Keratinocyte (primary cell): ENCODE results near the gene ZNF385A. TPM values are rescaled to one million over a fixed set of nuclear protein-coding genes. Genes with fewer than 3 reads are reported as not detected.

Experiments
- DNase-seq: peaks from one replicate; pipeline ENCODE4 v3.0.0-alpha.2; 2011; ENCODE audit warnings: low read depth, missing footprints, low spot score
- FAIRE-seq: peaks from 2 replicates; lab custom pipeline; 2011; peaks lifted over from hg19 to GRCh38; lab: Jason Lieb, UNC
- H2AFZ ChIP-seq: 2 replicates; pipeline ENCODE4 v1.6.0; 2012; ENCODE audit warnings: low read length, control low read depth, inconsistent platforms; ENCODE audit not compliant: control insufficient read depth
- H3K27ac ChIP-seq: 2 replicates; pipeline ENCODE4 v1.5.1; 2011; ENCODE audit warnings: low read length; ENCODE audit not compliant: control insufficient read depth, insufficient read depth
- H3K27me3 ChIP-seq: 3 replicates; pipeline ENCODE4 v1.6.0; 2011; ENCODE audit warnings: low read length; ENCODE audit not compliant: control insufficient read depth, insufficient read depth; ENCODE audit errors: extremely low read depth
- H3K36me3 ChIP-seq, 2 experiments: 2 replicates in 1 of 2; 3 replicates in 1 of 2; pipeline ENCODE4 v1.5.1; 2011; ENCODE audit warnings: low read length in 2 of 2, mild to moderate bottlenecking in 1 of 2; ENCODE audit not compliant: control insufficient read depth in 2 of 2, insufficient read depth in 2 of 2; ENCODE audit errors: extremely low read depth in 1 of 2
- H3K4me1 ChIP-seq: 3 replicates; pipeline ENCODE4 v1.5.1; 2011; ENCODE audit warnings: low read length; ENCODE audit not compliant: control insufficient read depth, insufficient read depth; ENCODE audit errors: extremely low read depth
- H3K4me2 ChIP-seq: 3 replicates; pipeline ENCODE4 v1.6.0; 2011; ENCODE audit warnings: low read depth, low read length; ENCODE audit not compliant: control insufficient read depth, insufficient read depth; ENCODE audit errors: extremely low read depth
- H3K4me3 ChIP-seq, 3 experiments: fragments of 200-600 bp in 1 of 3; sonication (generic) in 1 of 3; 2 replicates in 2 of 3; 3 replicates in 1 of 3; pipeline ENCODE4 v1.5.1; 2011 to 2016; ENCODE audit warnings: low read length in 3 of 3, mild to moderate bottlenecking in 3 of 3, control low read depth in 2 of 3, inconsistent platforms in 1 of 3, low read depth in 1 of 3, mixed read lengths in 1 of 3, mixed run types in 1 of 3, moderate library complexity in 1 of 3; ENCODE audit not compliant: control insufficient read depth in 2 of 3, insufficient read depth in 2 of 3; ENCODE audit errors: extremely low read depth in 1 of 3
- H3K79me2 ChIP-seq: 2 replicates; pipeline ENCODE4 v1.6.0; 2012; ENCODE audit warnings: low read length; ENCODE audit not compliant: control insufficient read depth, insufficient read depth
- H3K9ac ChIP-seq: 3 replicates; pipeline ENCODE4 v1.6.0; 2011; ENCODE audit warnings: low read length; ENCODE audit not compliant: control insufficient read depth, insufficient read depth; ENCODE audit errors: extremely low read depth
- H3K9me1 ChIP-seq: 3 replicates; pipeline ENCODE4 v1.6.0; 2011; ENCODE audit warnings: low read length; ENCODE audit not compliant: control insufficient read depth, insufficient read depth; ENCODE audit errors: extremely low read depth
- H3K9me3 ChIP-seq: 2 replicates; pipeline ENCODE4 v1.5.1; 2012; ENCODE audit warnings: low read depth, low read length; ENCODE audit not compliant: control insufficient read depth
- H4K20me1 ChIP-seq: 3 replicates; pipeline ENCODE4 v1.6.0; 2011; ENCODE audit warnings: low read length; ENCODE audit not compliant: control insufficient read depth, insufficient read depth; ENCODE audit errors: extremely low read depth
- EZH2 ChIP-seq: IDR thresholded peaks from one replicate; pipeline ENCODE4 v1.6.1; 2012; ENCODE audit warnings: inconsistent platforms, mild to moderate bottlenecking, low read length, moderate library complexity
- dilution Hi-C: fragments of 300-500 bp; cut with MboI; formaldehyde crosslinking; loops from one replicate; pipeline ENCODE4 v1.7.0; 2020; ENCODE audit warnings: low sequenced_read_pairs; ENCODE audit not compliant: extremely low pct_ligation_motif_present
- polyA plus RNA-seq, 5 experiments: library from polyadenylated mRNA; depleted of rRNA in 3 of 5; stranded (reverse) in 3 of 5; stranded (forward) in 1 of 5; unstranded in 1 of 5; fragments of >200 nt; gene quantifications; 1 replicate in 1 of 5; 2 replicates in 3 of 5; 3 replicates in 1 of 5; pipeline versions ENCODE4 v1.2.1 to v1.2.3, GENCODE V29; 2011 to 2012; ENCODE audit warnings: missing spikeins in 2 of 5, low read depth in 1 of 5, low replicate concordance in 1 of 5
- TF ChIP-seq, protein P1 (sequence below), 3 experiments: IDR thresholded peaks in 1 of 3; conservative IDR thresholded peaks in 1 of 3; optimal IDR thresholded peaks in 1 of 3; 2 replicates in 2 of 3; 3 replicates in 1 of 3; pipeline versions ENCODE3 to v1.5.1; 2011; ENCODE audit warnings: low read length in 3 of 3, mild to moderate bottlenecking in 3 of 3, moderate library complexity in 2 of 3, control low read depth in 1 of 3, inconsistent platforms in 1 of 3; ENCODE audit not compliant: insufficient read depth in 2 of 3; ENCODE audit errors: extremely low read depth in 1 of 3

The ZNF385A gene
- polyA plus RNA-seq, 1 donor (not counting 4 experiments of a cell fraction or from before 2014, with no cell fraction given), result 11.4 TPM

DNA sequence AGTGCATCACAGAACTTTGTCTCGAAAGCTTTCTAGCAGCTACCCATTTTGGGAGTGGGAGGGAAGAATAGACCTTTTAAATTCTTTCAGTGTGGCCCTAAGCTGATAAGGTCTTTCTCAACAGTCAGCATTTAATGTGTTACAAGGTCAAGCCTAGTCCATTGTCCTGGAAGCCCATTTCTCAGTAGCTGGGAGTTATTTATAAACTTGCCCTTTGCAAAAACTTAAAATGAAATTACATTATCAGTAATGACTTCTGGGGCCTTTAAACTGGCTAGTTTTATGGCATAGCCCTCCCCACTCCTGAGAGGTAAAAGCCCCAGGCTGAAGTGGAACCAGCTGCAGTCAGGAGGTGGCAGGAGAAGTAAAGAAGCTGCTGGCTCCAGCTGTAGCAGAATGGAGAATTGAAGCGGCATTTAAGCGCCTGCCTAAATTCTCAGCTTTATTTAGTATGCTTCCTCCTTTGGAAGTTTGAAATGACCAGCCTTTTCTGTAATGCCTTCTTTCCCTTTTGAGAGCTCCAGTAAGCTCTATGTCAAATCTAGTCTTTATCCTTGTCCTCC lies 47.2 kb downstream of the ZNF385A start:
- Histone ChIP-seq H3K27me3 (no peaks in the 10 kb centered on the region), H3K79me2 (peaks cover 24% of the 10 kb centered on the region), H3K4me2 (no peak overlapping the region), H3K9me3 (no peaks in the 10 kb centered on the region), H3K4me1 (no peaks in the 10 kb centered on the region), H3K36me3 (peaks cover 8 to 31% of the 10 kb centered on the region in 2 experiments), H3K27ac (no peak overlapping the region), H4K20me1 (peaks cover 4% of the 10 kb centered on the region), H2AFZ (no peak overlapping the region), H3K9me1 (no peaks in the 10 kb centered on the region), H3K4me3 (no peak overlapping the region), H3K9ac (no peak overlapping the region)
- TF ChIP-seq EZH2, result no peak
- TF ChIP-seq, protein P1, sequence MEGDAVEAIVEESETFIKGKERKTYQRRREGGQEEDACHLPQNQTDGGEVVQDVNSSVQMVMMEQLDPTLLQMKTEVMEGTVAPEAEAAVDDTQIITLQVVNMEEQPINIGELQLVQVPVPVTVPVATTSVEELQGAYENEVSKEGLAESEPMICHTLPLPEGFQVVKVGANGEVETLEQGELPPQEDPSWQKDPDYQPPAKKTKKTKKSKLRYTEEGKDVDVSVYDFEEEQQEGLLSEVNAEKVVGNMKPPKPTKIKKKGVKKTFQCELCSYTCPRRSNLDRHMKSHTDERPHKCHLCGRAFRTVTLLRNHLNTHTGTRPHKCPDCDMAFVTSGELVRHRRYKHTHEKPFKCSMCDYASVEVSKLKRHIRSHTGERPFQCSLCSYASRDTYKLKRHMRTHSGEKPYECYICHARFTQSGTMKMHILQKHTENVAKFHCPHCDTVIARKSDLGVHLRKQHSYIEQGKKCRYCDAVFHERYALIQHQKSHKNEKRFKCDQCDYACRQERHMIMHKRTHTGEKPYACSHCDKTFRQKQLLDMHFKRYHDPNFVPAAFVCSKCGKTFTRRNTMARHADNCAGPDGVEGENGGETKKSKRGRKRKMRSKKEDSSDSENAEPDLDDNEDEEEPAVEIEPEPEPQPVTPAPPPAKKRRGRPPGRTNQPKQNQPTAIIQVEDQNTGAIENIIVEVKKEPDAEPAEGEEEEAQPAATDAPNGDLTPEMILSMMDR (optimal IDR thresholded peaks at IDR 0.05 in 1 of 3, IDR thresholded peaks at IDR 0.05 in 1 of 3, conservative IDR thresholded peaks at IDR 0.05 in 1 of 3; ENCODE audit: extremely low read depth in 1 of 3, insufficient read depth in 2 of 3, low read length in 3 of 3), result no peak
- dilution Hi-C loops, result no loop called here
- DNase-seq (no peak), FAIRE-seq (no peak)

DNA sequence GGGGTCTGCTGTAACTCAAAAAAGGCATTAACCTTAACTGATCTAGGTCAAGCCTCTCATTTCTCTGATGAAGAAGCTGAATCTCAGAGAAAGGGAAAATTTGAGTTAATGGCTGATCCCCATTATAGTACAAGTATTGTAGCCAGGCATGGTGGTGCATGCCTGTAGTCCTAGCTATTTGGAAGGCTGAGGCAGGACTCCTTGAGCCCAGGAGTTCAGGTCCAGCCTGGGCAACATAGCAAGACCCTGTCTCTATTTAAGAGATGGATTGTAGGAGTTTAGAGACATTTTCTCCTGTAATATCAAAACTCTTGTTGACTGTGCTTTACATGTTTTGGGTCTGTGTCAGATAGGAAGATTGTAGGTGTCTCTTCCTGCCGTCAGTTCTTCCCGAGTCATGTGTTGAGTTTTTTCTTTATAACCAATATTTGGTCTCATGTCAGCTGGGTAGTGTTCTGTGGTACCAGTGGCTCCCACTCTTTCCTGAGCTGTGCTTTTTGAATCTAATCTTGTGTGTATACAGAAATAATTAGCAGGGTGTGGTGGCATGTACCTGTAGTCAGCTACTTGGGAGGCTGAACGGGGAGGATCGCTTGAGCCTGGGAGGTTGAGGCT lies 51.0 kb downstream of the ZNF385A start:
- Histone ChIP-seq H3K9me3 (no peaks in the 10 kb centered on the region), H3K4me3 (no peak overlapping the region), H3K36me3 (peaks cover 3 to 17% of the 10 kb centered on the region in 2 experiments), H3K27me3 (no peaks in the 10 kb centered on the region), H4K20me1 (peaks cover 4% of the 10 kb centered on the region), H3K27ac (no peak overlapping the region), H3K4me2 (no peak overlapping the region), H3K9me1 (no peaks in the 10 kb centered on the region), H3K4me1 (peaks cover 20% of the 10 kb centered on the region), H2AFZ (no peak overlapping the region), H3K9ac (no peak overlapping the region), H3K79me2 (peaks cover 46% of the 10 kb centered on the region)
- FAIRE-seq, result no peak
- no peak for DNase-seq
- TF ChIP-seq, protein P1 (optimal IDR thresholded peaks at IDR 0.05 in 1 of 3, IDR thresholded peaks at IDR 0.05 in 1 of 3, conservative IDR thresholded peaks at IDR 0.05 in 1 of 3; ENCODE audit: extremely low read depth in 1 of 3, insufficient read depth in 2 of 3, low read length in 3 of 3), result no peak
- TF ChIP-seq EZH2, result no peak
- dilution Hi-C loops, result no loop called here
